ENCODE measurements around the gene SYCP2.
"Not testable (repeated sequence)": the region's sequence is repeated elsewhere in the genome, so short reads cannot be mapped to it uniquely, and the experiment has no call there.

SYCP2 gene

DNA sequence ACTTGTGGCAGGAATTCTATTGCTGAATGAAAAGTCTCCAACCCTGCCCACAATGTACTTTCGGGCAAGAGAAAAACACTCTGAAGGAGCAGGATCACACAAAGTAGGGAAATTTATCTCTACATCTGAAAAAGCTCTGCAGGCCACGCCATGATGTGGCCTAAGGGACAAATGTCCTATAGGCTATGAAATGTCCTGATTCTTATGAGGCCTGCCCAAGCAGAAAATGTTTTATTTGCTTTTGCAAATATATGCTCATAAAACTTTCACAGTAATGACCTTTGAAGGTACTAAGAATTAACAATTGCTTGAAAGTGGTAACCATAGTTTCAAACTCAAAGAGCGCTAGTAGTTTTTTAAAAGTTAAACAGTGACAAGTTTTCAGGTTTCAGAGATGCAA lies 31.0 kb downstream of the SYCP2 start:
- Histone ChIP-seq H3K36me3 (ENCODE audit: insufficient read depth, insufficient read length, low read length) (no peaks in the 10 kb centered on the region), H3K27me3 (ENCODE audit: insufficient read depth, insufficient read length) (no peaks in the 10 kb centered on the region), H3K9ac (ENCODE audit: insufficient read length, low read depth) (no peak overlapping the region), H3K9me3 (ENCODE audit: insufficient read depth, low read length) (no peaks in the 10 kb centered on the region), H3K4me3 (ENCODE audit: insufficient read length, low read depth) (no peak overlapping the region), H3K4me1 (ENCODE audit: insufficient read depth, insufficient read length) (no peaks in the 10 kb centered on the region)
- TF ChIP-seq SUZ12 (IDR thresholded peaks at IDR 0.05; ENCODE audit: extremely low read depth, insufficient read depth, insufficient read length), result no peak
- TF ChIP-seq YY1 (IDR thresholded peaks at IDR 0.05; ENCODE audit: insufficient read depth, insufficient read length), result no peak
- no peak for TF ChIP-seq ZNF274 (IDR thresholded peaks at IDR 0.05; ENCODE audit: low read depth, low read length)
- DNase-seq (ENCODE audit: low read depth, low spot score), result no peak

DNA sequence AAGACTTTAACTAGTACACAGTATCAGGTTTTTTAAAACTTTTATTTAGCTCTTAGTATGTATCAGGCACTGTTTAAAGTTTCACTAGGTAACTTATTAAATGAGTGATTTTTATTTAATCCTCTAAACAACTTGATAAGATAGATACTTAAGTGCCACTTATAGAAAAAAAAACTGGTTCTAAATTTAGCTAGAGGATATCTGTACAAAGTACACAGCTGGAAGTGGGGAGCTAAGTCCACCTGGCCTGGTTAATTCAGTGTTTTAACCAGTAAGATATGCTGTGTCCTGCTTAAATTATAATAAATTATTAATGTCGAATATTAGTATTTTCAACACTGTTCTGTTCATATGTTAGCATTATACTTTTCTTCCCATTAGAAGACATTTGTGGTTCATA lies 37.5 kb downstream of the SYCP2 start:
- Histone ChIP-seq H3K4me3 (ENCODE audit: insufficient read length, low read depth) (no peak overlapping the region), H3K36me3 (ENCODE audit: insufficient read depth, insufficient read length, low read length) (no peaks in the 10 kb centered on the region), H3K9ac (ENCODE audit: insufficient read length, low read depth) (no peak overlapping the region), H3K27me3 (ENCODE audit: insufficient read depth, insufficient read length) (no peaks in the 10 kb centered on the region), H3K9me3 (ENCODE audit: insufficient read depth, low read length) (no peaks in the 10 kb centered on the region), H3K4me1 (ENCODE audit: insufficient read depth, insufficient read length) (no peaks in the 10 kb centered on the region)
- no peak for TF ChIP-seq SUZ12 (IDR thresholded peaks at IDR 0.05; ENCODE audit: extremely low read depth, insufficient read depth, insufficient read length)
- TF ChIP-seq ZNF274 (IDR thresholded peaks at IDR 0.05; ENCODE audit: low read depth, low read length), result no peak
- TF ChIP-seq YY1 (IDR thresholded peaks at IDR 0.05; ENCODE audit: insufficient read depth, insufficient read length), result no peak
- DNase-seq (ENCODE audit: low read depth, low spot score), result no peak

DNA sequence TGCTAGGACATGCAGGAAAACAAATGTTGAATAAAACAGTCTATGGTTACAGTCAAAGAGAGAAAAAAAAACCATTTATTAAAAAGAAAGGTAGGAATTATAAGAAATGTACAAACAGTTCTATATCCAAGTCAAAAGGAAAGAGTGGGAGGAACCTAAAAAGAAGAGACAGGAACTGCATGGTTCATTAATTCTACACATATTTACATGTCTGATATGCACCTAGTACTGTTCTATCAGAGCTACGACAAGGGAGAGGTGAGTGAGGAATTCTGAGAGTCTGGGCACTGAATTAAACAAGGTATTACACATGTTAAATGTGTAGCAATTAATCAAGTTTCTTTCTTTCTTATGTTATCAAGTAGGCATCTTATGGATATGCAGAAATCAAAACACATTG lies 41.9 kb downstream of the SYCP2 start:
- H3K4me1 ChIP-seq (ENCODE audit: insufficient read depth, insufficient read length), result no peaks in the 10 kb centered on the region
- H3K9ac ChIP-seq (ENCODE audit: insufficient read length, low read depth), result no peak overlapping the region
- no peaks in the 10 kb centered on the region for H3K36me3 ChIP-seq (ENCODE audit: insufficient read depth, insufficient read length, low read length)
- no peak overlapping the region for H3K4me3 ChIP-seq (ENCODE audit: insufficient read length, low read depth)
- no peak for DNase-seq (ENCODE audit: low read depth, low spot score)
- no peak for TF ChIP-seq ZNF274 (IDR thresholded peaks at IDR 0.05; ENCODE audit: low read depth, low read length)
- no peak for TF ChIP-seq YY1 (IDR thresholded peaks at IDR 0.05; ENCODE audit: insufficient read depth, insufficient read length)
- TF ChIP-seq SUZ12 (IDR thresholded peaks at IDR 0.05; ENCODE audit: extremely low read depth, insufficient read depth, insufficient read length), result no peak
- H3K9me3 ChIP-seq (ENCODE audit: insufficient read depth, low read length), result no peaks in the 10 kb centered on the region
- no peaks in the 10 kb centered on the region for H3K27me3 ChIP-seq (ENCODE audit: insufficient read depth, insufficient read length)

DNA sequence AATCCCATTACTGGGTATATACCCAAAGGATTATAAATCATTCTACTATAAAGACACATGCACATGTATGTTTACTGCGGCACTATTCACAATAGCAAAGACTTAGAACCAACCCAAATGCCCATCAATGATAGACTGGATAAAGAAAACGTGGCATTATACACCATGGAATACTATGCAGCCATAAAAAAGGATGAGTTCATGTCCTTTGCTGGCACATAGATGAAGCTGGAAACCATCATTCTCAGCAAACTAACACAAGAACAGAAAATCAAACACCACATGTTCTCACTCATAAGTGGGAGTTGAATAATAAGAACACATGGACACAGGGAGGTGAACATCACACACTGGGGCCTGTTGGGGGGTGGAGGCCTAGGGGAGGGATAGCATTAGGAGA lies 43.4 kb downstream of the SYCP2 start:
- not testable (repeated sequence) for H3K36me3 ChIP-seq (ENCODE audit: insufficient read depth, insufficient read length, low read length); H3K4me3 ChIP-seq (ENCODE audit: insufficient read length, low read depth); H3K27me3 ChIP-seq (ENCODE audit: insufficient read depth, insufficient read length); H3K9me3 ChIP-seq (ENCODE audit: insufficient read depth, low read length); H3K4me1 ChIP-seq (ENCODE audit: insufficient read depth, insufficient read length); DNase-seq (ENCODE audit: low read depth, low spot score); H3K9ac ChIP-seq (ENCODE audit: insufficient read length, low read depth)

DNA sequence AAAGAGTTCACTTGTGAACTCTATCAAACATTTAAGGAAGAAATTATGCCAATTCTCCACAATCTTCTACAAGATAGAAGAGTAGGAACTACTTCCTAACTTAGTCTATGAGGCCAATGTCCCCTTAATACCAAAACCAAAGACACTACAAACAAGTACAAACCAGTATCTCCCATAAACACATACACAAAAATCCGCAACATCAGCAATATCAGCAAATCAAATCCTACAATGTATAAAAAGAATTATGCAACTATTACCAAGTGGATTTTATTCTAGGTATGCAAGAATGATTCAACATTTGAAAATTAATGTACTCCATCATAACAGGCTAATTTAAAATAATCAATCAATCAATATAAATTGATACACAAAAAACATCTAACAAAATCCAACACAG lies 45.4 kb downstream of the SYCP2 start:
- Histone ChIP-seq H3K9ac (ENCODE audit: insufficient read length, low read depth) (no peak overlapping the region), H3K4me3 (ENCODE audit: insufficient read length, low read depth) (no peak overlapping the region), H3K9me3 (ENCODE audit: insufficient read depth, low read length) (no peaks in the 10 kb centered on the region), H3K27me3 (ENCODE audit: insufficient read depth, insufficient read length) (no peaks in the 10 kb centered on the region), H3K4me1 (ENCODE audit: insufficient read depth, insufficient read length) (no peaks in the 10 kb centered on the region), H3K36me3 (ENCODE audit: insufficient read depth, insufficient read length, low read length) (no peaks in the 10 kb centered on the region)
- no peak for DNase-seq (ENCODE audit: low read depth, low spot score)
- TF ChIP-seq YY1 (IDR thresholded peaks at IDR 0.05; ENCODE audit: insufficient read depth, insufficient read length) (no peak), SUZ12 (IDR thresholded peaks at IDR 0.05; ENCODE audit: extremely low read depth, insufficient read depth, insufficient read length) (no peak), ZNF274 (IDR thresholded peaks at IDR 0.05; ENCODE audit: low read depth, low read length) (no peak)

DNA sequence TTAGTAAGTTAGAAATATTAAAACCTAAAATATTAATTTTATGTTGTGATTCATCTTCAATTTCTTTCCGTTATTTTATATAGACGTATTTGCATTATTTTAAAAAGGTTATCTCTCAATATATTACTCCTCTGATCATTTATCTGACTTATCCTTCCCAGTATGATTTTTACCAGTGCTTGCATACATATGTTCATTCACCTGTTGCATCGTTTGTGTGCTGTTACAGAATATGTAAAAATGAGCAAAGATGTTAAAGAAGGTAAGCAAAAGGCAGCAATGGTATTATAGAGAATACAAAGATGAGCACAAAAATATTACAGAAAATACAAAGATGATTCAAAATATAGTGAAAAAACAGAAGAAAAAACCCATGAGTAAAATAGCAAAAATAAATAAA lies 48.9 kb downstream of the SYCP2 start:
- TF ChIP-seq YY1 (IDR thresholded peaks at IDR 0.05; ENCODE audit: insufficient read depth, insufficient read length), result no peak
- TF ChIP-seq SUZ12 (IDR thresholded peaks at IDR 0.05; ENCODE audit: extremely low read depth, insufficient read depth, insufficient read length), result no peak
- TF ChIP-seq ZNF274 (IDR thresholded peaks at IDR 0.05; ENCODE audit: low read depth, low read length), result no peak
- no peak for DNase-seq (ENCODE audit: low read depth, low spot score)

DNA sequence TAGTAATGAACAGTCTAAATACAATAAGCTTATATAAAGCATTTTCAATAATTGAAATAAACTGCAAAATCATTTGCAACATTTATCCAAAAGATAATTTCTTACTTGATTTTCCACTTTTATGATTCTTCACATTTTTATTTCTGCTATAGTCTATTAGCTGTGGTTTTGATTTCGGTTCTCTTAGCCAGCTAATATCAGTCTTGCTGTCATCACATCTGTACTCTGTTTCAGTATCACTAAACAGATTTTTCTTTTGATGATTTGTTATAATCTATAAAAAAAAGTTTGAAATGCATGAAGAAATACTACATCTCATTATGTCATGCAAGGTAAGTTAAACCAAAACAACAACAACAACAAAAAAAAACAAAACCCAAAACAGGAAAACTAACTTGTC lies 53.2 kb downstream of the SYCP2 start:
- no peaks in the 10 kb centered on the region for H3K27me3 ChIP-seq (ENCODE audit: insufficient read depth, insufficient read length)
- no peak overlapping the region for H3K4me3 ChIP-seq (ENCODE audit: insufficient read length, low read depth)
- H3K4me1 ChIP-seq (ENCODE audit: insufficient read depth, insufficient read length), result no peaks in the 10 kb centered on the region
- no peak for TF ChIP-seq SUZ12 (IDR thresholded peaks at IDR 0.05; ENCODE audit: extremely low read depth, insufficient read depth, insufficient read length)
- TF ChIP-seq YY1 (IDR thresholded peaks at IDR 0.05; ENCODE audit: insufficient read depth, insufficient read length), result no peak
- no peak for TF ChIP-seq ZNF274 (IDR thresholded peaks at IDR 0.05; ENCODE audit: low read depth, low read length)
- H3K36me3 ChIP-seq (ENCODE audit: insufficient read depth, insufficient read length, low read length), result no peaks in the 10 kb centered on the region
- no peak for DNase-seq (ENCODE audit: low read depth, low spot score)
- H3K9me3 ChIP-seq (ENCODE audit: insufficient read depth, low read length), result no peaks in the 10 kb centered on the region; the same call in 1 of the 2 replicates
- no peak overlapping the region for H3K9ac ChIP-seq (ENCODE audit: insufficient read length, low read depth)

More for the DNA sequence above, 48.9 kb downstream of the SYCP2 start:
- no peak overlapping the region for H3K4me3 ChIP-seq (ENCODE audit: insufficient read length, low read depth)
- no peaks in the 10 kb centered on the region for H3K36me3 ChIP-seq (ENCODE audit: insufficient read depth, insufficient read length, low read length)
- no peaks in the 10 kb centered on the region for H3K9me3 ChIP-seq (ENCODE audit: insufficient read depth, low read length)
- H3K9ac ChIP-seq (ENCODE audit: insufficient read length, low read depth), result no peak overlapping the region
- H3K27me3 ChIP-seq (ENCODE audit: insufficient read depth, insufficient read length), result no peaks in the 10 kb centered on the region
- H3K4me1 ChIP-seq (ENCODE audit: insufficient read depth, insufficient read length), result no peaks in the 10 kb centered on the region

DNA sequence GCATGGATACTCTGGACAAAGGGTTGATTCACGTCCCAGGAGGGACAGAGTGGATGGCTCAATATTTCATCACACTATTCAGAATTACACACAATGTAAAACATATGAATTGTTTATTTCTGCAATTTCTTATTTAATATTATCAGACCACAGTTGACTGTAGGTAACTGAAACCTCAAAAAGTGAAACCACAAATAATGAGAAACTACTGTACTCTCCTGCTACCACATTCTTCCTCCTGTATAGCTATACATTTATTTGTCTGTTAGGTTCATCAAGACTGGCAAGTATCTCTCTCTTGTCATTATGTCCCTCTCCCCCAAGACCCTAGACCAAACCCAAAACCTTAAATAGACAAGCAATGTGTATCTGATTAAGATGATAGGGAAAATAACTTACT lies 60.0 kb downstream of the SYCP2 start:
- DNase-seq (ENCODE audit: low read depth, low spot score), result no peak
- H3K36me3 ChIP-seq (ENCODE audit: insufficient read depth, insufficient read length, low read length), result no peaks in the 10 kb centered on the region
- no peaks in the 10 kb centered on the region for H3K27me3 ChIP-seq (ENCODE audit: insufficient read depth, insufficient read length)
- TF ChIP-seq ZNF274 (IDR thresholded peaks at IDR 0.05; ENCODE audit: low read depth, low read length) (no peak), YY1 (IDR thresholded peaks at IDR 0.05; ENCODE audit: insufficient read depth, insufficient read length) (no peak), SUZ12 (IDR thresholded peaks at IDR 0.05; ENCODE audit: extremely low read depth, insufficient read depth, insufficient read length) (no peak)
- no peak overlapping the region for H3K9ac ChIP-seq (ENCODE audit: insufficient read length, low read depth)
- no peak overlapping the region for H3K4me3 ChIP-seq (ENCODE audit: insufficient read length, low read depth)
- H3K4me1 ChIP-seq (ENCODE audit: insufficient read depth, insufficient read length), result no peaks in the 10 kb centered on the region
- H3K9me3 ChIP-seq (ENCODE audit: insufficient read depth, low read length), result no peaks in the 10 kb centered on the region; the same call in 1 of the 2 replicates
